H9 (cell line): ENCODE measurements around the gene BACH2. TPM values are rescaled to one million over a fixed set of nuclear protein-coding genes. Genes with fewer than 3 reads are reported as not detected.

ENCODE experiments used
- DNase-seq: peaks from one replicate; pipeline ENCODE4 v3.0.0-alpha.2; 2017
- H2AFZ ChIP-seq: one replicate; pipeline ENCODE4 v1.6.1; 2013; ENCODE audit warnings: mild to moderate bottlenecking, low read length, control low read depth, moderate library complexity
- H2AK5ac ChIP-seq: 2 replicates; pipeline ENCODE4 v1.6.1; 2013; ENCODE audit warnings: low read length, control low read depth, mixed read lengths; ENCODE audit not compliant: insufficient read length
- H2BK120ac ChIP-seq: one replicate; pipeline ENCODE4 v1.6.1; 2013; ENCODE audit warnings: low read depth, mild to moderate bottlenecking, low read length, control low read depth, inconsistent platforms; ENCODE audit not compliant: poor library complexity, severe bottlenecking
- H2BK12ac ChIP-seq: 2 replicates; pipeline ENCODE4 v1.6.1; 2013; ENCODE audit warnings: low read length, control low read depth, mixed read lengths, low read depth; ENCODE audit not compliant: insufficient read length
- H2BK15ac ChIP-seq: 2 replicates; pipeline ENCODE4 v1.6.1; 2013; ENCODE audit warnings: low read depth, low read length, control low read depth
- H2BK20ac ChIP-seq: one replicate; pipeline ENCODE4 v1.6.1; 2013; ENCODE audit warnings: low read depth, mild to moderate bottlenecking, low read length, control low read depth, inconsistent platforms; ENCODE audit not compliant: poor library complexity, severe bottlenecking
- H2BK5ac ChIP-seq: 2 replicates; pipeline ENCODE4 v1.6.1; 2013; ENCODE audit warnings: low read length, control low read depth, mixed read lengths; ENCODE audit not compliant: insufficient read length
- H3K14ac ChIP-seq: 2 replicates; pipeline ENCODE4 v1.6.1; 2013; ENCODE audit warnings: low read length, control low read depth; ENCODE audit not compliant: insufficient read depth
- H3K18ac ChIP-seq: 2 replicates; pipeline ENCODE4 v1.6.1; 2013; ENCODE audit warnings: low read depth, mild to moderate bottlenecking, mixed read lengths, low read length, control low read depth; ENCODE audit not compliant: insufficient read length
- H3K23ac ChIP-seq: 2 replicates; pipeline ENCODE4 v1.6.1; 2013; ENCODE audit warnings: low read length, control low read depth, mixed read lengths, low read depth; ENCODE audit not compliant: insufficient read length
- H3K23me2 ChIP-seq: 2 replicates; pipeline ENCODE4 v1.6.1; 2013; ENCODE audit warnings: low read depth, mild to moderate bottlenecking, mixed read lengths, low read length, control low read depth; ENCODE audit not compliant: insufficient read length, poor library complexity, severe bottlenecking
- H3K27ac ChIP-seq: 2 replicates; pipeline ENCODE4 v1.5.1; 2013; ENCODE audit warnings: low read length, control low read depth, mixed read lengths, low read depth; ENCODE audit not compliant: insufficient read length
- H3K27me3 ChIP-seq: 2 replicates; pipeline ENCODE4 v1.6.1; 2013; ENCODE audit warnings: low read length, control low read depth, inconsistent platforms; ENCODE audit not compliant: insufficient read depth
- H3K4ac ChIP-seq: 2 replicates; pipeline ENCODE4 v1.6.1; 2013; ENCODE audit warnings: low read depth, mild to moderate bottlenecking, control low read depth, inconsistent platforms, low read length, moderate library complexity
- H3K4me1 ChIP-seq: 2 replicates; pipeline ENCODE4 v1.6.1; 2013; ENCODE audit warnings: low read length, control low read depth, inconsistent platforms; ENCODE audit not compliant: insufficient read depth
- H3K4me2 ChIP-seq: 2 replicates; pipeline ENCODE4 v1.6.1; 2013; ENCODE audit warnings: low read length, control low read depth, mixed read lengths; ENCODE audit not compliant: insufficient read length, insufficient read depth
- H3K56ac ChIP-seq: 2 replicates; pipeline ENCODE4 v1.6.1; 2013; ENCODE audit warnings: low read depth, mild to moderate bottlenecking, mixed read lengths, low read length, control low read depth; ENCODE audit not compliant: insufficient read length
- H3K79me1 ChIP-seq: 2 replicates; pipeline ENCODE4 v1.6.1; 2013; ENCODE audit warnings: low read depth, mild to moderate bottlenecking, moderate library complexity, low read length, control low read depth, inconsistent platforms; ENCODE audit not compliant: insufficient read depth, poor library complexity, severe bottlenecking
- H3K79me2 ChIP-seq: 2 replicates; pipeline ENCODE4 v1.6.1; 2013; ENCODE audit warnings: low read length, control low read depth, inconsistent platforms; ENCODE audit not compliant: insufficient read depth
- H3K9ac ChIP-seq: 2 replicates; pipeline ENCODE4 v1.6.1; 2013; ENCODE audit warnings: low read length, control low read depth, mixed read lengths; ENCODE audit not compliant: insufficient read length; ENCODE audit errors: extremely low read depth
- H3K9me3 ChIP-seq: one replicate; pipeline ENCODE4 v1.6.1; 2013; ENCODE audit warnings: low read depth, low read length, inconsistent platforms; ENCODE audit not compliant: control insufficient read depth
- H3T11ph ChIP-seq: one replicate; pipeline ENCODE4 v1.6.1; 2013; ENCODE audit warnings: mild to moderate bottlenecking, low read length, control low read depth, inconsistent platforms
- H4K20me1 ChIP-seq: one replicate; pipeline ENCODE4 v1.6.1; 2013; ENCODE audit not compliant: control insufficient read depth, insufficient read length, insufficient read depth
- H4K5ac ChIP-seq: 2 replicates; pipeline ENCODE4 v1.6.1; 2013; ENCODE audit warnings: low read depth, mild to moderate bottlenecking, mixed read lengths, low read length, control low read depth; ENCODE audit not compliant: insufficient read length
- H4K8ac ChIP-seq: replicated peaks from 2 replicates; pipeline ENCODE4 v1.6.1; 2013; ENCODE audit warnings: low read length, control low read depth, mixed read lengths, low read depth; ENCODE audit not compliant: insufficient read length
- H4K91ac ChIP-seq: 2 replicates; pipeline ENCODE4 v1.6.1; 2013; ENCODE audit warnings: low read depth, mild to moderate bottlenecking, moderate library complexity, mixed read lengths, low read length, control low read depth; ENCODE audit not compliant: insufficient read length
- H3K27ac Mint-ChIP-seq, 3 experiments: 2 replicates in 2 of 3; 3 replicates in 1 of 3; pipeline ENCODE4 v1.8.0; 2020 to 2021; ENCODE audit warnings: mixed read lengths in 3 of 3, mild to moderate bottlenecking in 1 of 3, moderate library complexity in 1 of 3
- H3K27me3 Mint-ChIP-seq: 2 replicates; pipeline ENCODE4 v1.8.0; 2021; ENCODE audit warnings: low read depth, mild to moderate bottlenecking, moderate library complexity, mixed read lengths
- H3K36me3 Mint-ChIP-seq, 3 experiments: 2 replicates in 2 of 3; 3 replicates in 1 of 3; pipeline ENCODE4 v1.8.0; 2020 to 2021; ENCODE audit warnings: low read depth in 3 of 3, mixed read lengths in 3 of 3; ENCODE audit not compliant: insufficient read depth in 1 of 3
- H3K4me1 Mint-ChIP-seq, 2 experiments: 2 replicates each; pipeline ENCODE4 v1.8.0; 2020; ENCODE audit warnings: mixed read lengths in 2 of 2
- H3K4me3 Mint-ChIP-seq, 2 experiments: 2 replicates in 1 of 2; 3 replicates in 1 of 2; pipeline ENCODE4 v1.8.0; 2020 to 2021; ENCODE audit warnings: mild to moderate bottlenecking in 2 of 2, mixed read lengths in 2 of 2, moderate library complexity in 1 of 2
- H3K9me3 Mint-ChIP-seq, 2 experiments: 2 replicates in 1 of 2; 3 replicates in 1 of 2; pipeline ENCODE4 v1.8.0; 2020; ENCODE audit warnings: mild to moderate bottlenecking in 2 of 2, mixed read lengths in 2 of 2, moderate library complexity in 1 of 2
- total RNA-seq: library from RNA; stranded (reverse); gene quantifications from 2 replicates; pipeline ENCODE4 v1.2.1, GENCODE V29; 2021
- TF ChIP-seq, protein P1 (sequence below): fragments of 200-600 bp; sonication (generic); conservative IDR thresholded peaks from 3 replicates; pipeline ENCODE4 v1.8.0; 2021; ENCODE audit warnings: antibody characterized with exemption, mild to moderate bottlenecking

The BACH2 gene
- total RNA-seq, 1 experiment from 2014 or later, result 2.0 TPM

DNA sequence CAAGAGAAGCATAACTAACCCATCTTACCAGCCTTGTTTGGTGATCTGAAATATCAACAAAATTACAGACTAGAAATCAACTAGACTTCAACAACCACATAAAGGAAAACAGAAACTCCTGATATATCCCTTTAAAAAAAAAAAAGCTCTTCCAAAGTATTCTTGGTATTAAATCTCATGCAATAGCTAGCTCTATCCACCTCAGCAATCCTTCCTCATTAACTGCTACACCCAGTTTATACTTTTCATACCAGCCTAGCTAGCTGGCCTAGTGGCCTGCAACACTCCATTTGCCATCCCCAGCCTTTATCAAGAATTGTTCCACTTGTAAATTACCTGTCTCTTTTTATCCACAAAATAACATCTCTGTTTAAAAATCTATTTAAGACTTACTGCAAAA lies 69.0 kb downstream of the BACH2 start:
- Histone ChIP-seq H4K20me1 (no peaks in the 10 kb centered on the region), H3K27ac (no peak overlapping the region), H3K79me2 (no peaks in the 10 kb centered on the region), H3K14ac (no peak overlapping the region), H4K8ac (no peak overlapping the region), H3K9ac (no peak overlapping the region), H3K4me1 (peaks cover 3% of the 10 kb centered on the region; the same call in 1 of the 2 replicates), H3K23ac (no peak overlapping the region), H2BK120ac (no peak overlapping the region), H3K56ac (no peak overlapping the region), H4K5ac (no peak overlapping the region), H3K27me3 (no peaks in the 10 kb centered on the region), H4K91ac (no peak overlapping the region), H3K4ac (no peak overlapping the region), H3K4me2 (no peak overlapping the region), H2AK5ac (no peak overlapping the region), H3K23me2 (no peaks in the 10 kb centered on the region), H2BK15ac (no peak overlapping the region), H3K9me3 (no peaks in the 10 kb centered on the region), H3K79me1 (no peaks in the 10 kb centered on the region), H3K18ac (no peak overlapping the region), H3T11ph (no peak overlapping the region), H2BK20ac (no peak overlapping the region), H2BK5ac (no peak overlapping the region), H2AFZ (no peak overlapping the region), H2BK12ac (no peak overlapping the region)
- Mint-ChIP-seq H3K4me3 (no peak overlapping the region), H3K27me3 (no peaks in the 10 kb centered on the region), H3K36me3 (peaks cover 2 to 9% (median 6%) of the 10 kb centered on the region in 3 experiments; a peak in 6 of 7 replicates), H3K9me3 (peaks cover 6 to 7% of the 10 kb centered on the region in 2 experiments; a peak in 4 of 5 replicates), H3K4me1 (peaks cover 9 to 13% of the 10 kb centered on the region in 2 experiments), H3K27ac (peak overlapping the region in 2 of 3 experiments; percentile 37 to 38; a peak in 2 of 7 replicates)
- no peak for DNase-seq
- TF ChIP-seq, protein P1, sequence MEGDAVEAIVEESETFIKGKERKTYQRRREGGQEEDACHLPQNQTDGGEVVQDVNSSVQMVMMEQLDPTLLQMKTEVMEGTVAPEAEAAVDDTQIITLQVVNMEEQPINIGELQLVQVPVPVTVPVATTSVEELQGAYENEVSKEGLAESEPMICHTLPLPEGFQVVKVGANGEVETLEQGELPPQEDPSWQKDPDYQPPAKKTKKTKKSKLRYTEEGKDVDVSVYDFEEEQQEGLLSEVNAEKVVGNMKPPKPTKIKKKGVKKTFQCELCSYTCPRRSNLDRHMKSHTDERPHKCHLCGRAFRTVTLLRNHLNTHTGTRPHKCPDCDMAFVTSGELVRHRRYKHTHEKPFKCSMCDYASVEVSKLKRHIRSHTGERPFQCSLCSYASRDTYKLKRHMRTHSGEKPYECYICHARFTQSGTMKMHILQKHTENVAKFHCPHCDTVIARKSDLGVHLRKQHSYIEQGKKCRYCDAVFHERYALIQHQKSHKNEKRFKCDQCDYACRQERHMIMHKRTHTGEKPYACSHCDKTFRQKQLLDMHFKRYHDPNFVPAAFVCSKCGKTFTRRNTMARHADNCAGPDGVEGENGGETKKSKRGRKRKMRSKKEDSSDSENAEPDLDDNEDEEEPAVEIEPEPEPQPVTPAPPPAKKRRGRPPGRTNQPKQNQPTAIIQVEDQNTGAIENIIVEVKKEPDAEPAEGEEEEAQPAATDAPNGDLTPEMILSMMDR, result no peak
